Hematopoietic multipotent progenitor cell (in vitro differentiated cells): Measurements from ENCODE around the gene REELD1. TPM values are rescaled to one million over a fixed set of nuclear protein-coding genes. Genes with fewer than 3 reads are reported as not detected.

Experiments
- DNase-seq, 3 donors: peaks; one replicate each; pipeline ENCODE4 v3.0.0-alpha.2; 2011 to 2015; ENCODE audit warnings: low read depth in 2 of 3, low spot score in 2 of 3
- total RNA-seq: library from RNA; depleted of rRNA; stranded (reverse); fragments of >200 nt; gene quantifications from one replicate; pipeline ENCODE4 v1.2.3, GENCODE V29; 2012

Gene REELD1
- total RNA-seq, 1 donor: not detected

GRCh38 chr4:146265950-146266490 lies 51.7 kb downstream of the REELD1 start:
- DNase-seq: no peak

- no peak for DNase-seq
These were observed 53.5 kb downstream of the REELD1 start for GRCh38 chr4:146267826-146268225.

- DNase-seq: no peak
These were observed 54.9 kb downstream of the REELD1 start for GRCh38 chr4:146269228-146269653.

- no peak for DNase-seq
These were observed 57.1 kb downstream of the REELD1 start for GRCh38 chr4:146271466-146271865.

- no peak for DNase-seq
These were observed 59.0 kb downstream of the REELD1 start for GRCh38 chr4:146273204-146273901.

- no peak for DNase-seq
These were observed 60.4 kb downstream of the REELD1 start for GRCh38 chr4:146274774-146275173.

- no peak for DNase-seq
These were observed 61.0 kb downstream of the REELD1 start for GRCh38 chr4:146275370-146275769.

- DNase-seq: no peak
These were observed 64.6 kb downstream of the REELD1 start for GRCh38 chr4:146278986-146279385.

Other genes with a start within 250 kb of the REELD1 start
- 15.3 TPM for gene LSM6, start 38.8 kb upstream of the REELD1 start, total RNA-seq